ENCODE data around the gene CFAP20. TPM values are rescaled to one million over a fixed set of nuclear protein-coding genes. Genes with fewer than 3 reads are reported as not detected.

CFAP20 gene
- total RNA-seq, 4 donors from 2014 or later: 14.8 to 48.3 (median 25.7) TPM

DNA sequence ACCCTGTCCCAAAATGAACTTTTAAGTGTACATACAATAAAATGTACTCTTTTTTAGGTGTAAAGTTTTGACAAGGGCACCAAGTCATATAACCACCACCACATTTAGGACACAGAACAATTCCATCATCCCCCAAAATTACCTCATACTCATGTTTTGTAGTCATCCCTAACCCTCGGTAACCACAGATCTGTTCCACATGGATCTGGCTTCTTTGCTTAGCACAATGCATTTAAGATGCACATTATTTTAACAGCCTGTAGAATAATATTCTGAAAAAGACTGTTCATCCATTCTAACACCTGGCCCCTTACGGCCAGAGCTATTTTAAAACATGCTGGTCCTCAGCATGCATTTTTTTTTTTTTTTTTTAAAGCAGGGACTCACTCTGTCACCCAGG lies 25.2 kb upstream of the CFAP20 start:
- Histone ChIP-seq H3K27me3 (no peaks in the 10 kb centered on the region), H3K36me3 (peaks cover 0 to 32% of the 10 kb centered on the region in 2 donors), H3K4me3 (no peak overlapping the region), H3K9me3 (no peaks in the 10 kb centered on the region), H3K4me1 (no peaks in the 10 kb centered on the region), H3K27ac (no peak overlapping the region)
- ATAC-seq: no peak
- TF ChIP-seq POLR2A (IDR thresholded peaks at IDR 0.05) (no peak), EP300 (IDR thresholded peaks at IDR 0.05) (no peak), POLR2AphosphoS5 (IDR thresholded peaks at IDR 0.05) (no peak)
- TF ChIP-seq, protein P1, sequence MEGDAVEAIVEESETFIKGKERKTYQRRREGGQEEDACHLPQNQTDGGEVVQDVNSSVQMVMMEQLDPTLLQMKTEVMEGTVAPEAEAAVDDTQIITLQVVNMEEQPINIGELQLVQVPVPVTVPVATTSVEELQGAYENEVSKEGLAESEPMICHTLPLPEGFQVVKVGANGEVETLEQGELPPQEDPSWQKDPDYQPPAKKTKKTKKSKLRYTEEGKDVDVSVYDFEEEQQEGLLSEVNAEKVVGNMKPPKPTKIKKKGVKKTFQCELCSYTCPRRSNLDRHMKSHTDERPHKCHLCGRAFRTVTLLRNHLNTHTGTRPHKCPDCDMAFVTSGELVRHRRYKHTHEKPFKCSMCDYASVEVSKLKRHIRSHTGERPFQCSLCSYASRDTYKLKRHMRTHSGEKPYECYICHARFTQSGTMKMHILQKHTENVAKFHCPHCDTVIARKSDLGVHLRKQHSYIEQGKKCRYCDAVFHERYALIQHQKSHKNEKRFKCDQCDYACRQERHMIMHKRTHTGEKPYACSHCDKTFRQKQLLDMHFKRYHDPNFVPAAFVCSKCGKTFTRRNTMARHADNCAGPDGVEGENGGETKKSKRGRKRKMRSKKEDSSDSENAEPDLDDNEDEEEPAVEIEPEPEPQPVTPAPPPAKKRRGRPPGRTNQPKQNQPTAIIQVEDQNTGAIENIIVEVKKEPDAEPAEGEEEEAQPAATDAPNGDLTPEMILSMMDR (IDR thresholded peaks at IDR 0.05): no peak
- WGBS, 2 donors (ENCODE audit: low coverage in 1 of 2): 66 to 78% methylated on average over 2 of the region's 2 CpGs

DNA sequence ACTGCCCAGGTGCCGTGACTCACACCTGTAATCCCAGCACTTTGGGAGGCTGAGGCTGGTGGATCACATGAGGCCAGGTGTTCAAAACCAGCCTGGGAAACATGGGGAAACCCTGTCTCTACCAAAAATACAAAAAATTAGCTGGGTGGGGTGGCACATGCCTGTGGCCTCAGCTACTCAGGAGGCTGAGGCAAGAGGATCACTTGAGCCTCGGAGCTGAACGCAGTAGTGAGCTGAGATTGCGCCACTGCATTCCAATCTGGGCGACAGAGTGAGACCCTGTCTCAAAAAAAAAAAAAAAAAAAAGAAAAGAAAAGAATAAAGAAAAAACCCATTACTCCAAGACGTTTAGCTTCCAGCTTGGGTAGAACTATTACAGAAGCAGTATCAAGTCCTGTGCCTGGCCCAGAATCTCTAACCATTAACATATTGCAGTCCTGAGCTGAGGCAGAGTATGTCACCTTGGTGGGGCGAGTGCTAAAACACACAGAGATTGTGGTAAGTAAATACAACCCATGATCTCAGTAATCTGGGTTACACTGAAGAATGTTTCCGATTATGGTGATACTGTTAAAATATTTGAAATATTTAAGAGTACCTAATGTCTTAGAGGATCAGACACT lies 23.2 kb upstream of the CFAP20 start:
- 78 to 84% methylated on average over 3 to 8 of the region's 8 CpGs for WGBS, 2 donors (ENCODE audit: low coverage in 1 of 2)
- H3K36me3 ChIP-seq: peaks cover 0 to 12% of the 10 kb centered on the region in 2 donors
- TF ChIP-seq EP300 (IDR thresholded peaks at IDR 0.05): no peak
- TF ChIP-seq, protein P1 (IDR thresholded peaks at IDR 0.05): no peak
- no peaks in the 10 kb centered on the region for H3K4me1 ChIP-seq
- H3K9me3 ChIP-seq: no peaks in the 10 kb centered on the region
- H3K4me3 ChIP-seq: no peak overlapping the region
- H3K27ac ChIP-seq: no peak overlapping the region
- ATAC-seq: no peak
- H3K27me3 ChIP-seq: no peaks in the 10 kb centered on the region

DNA sequence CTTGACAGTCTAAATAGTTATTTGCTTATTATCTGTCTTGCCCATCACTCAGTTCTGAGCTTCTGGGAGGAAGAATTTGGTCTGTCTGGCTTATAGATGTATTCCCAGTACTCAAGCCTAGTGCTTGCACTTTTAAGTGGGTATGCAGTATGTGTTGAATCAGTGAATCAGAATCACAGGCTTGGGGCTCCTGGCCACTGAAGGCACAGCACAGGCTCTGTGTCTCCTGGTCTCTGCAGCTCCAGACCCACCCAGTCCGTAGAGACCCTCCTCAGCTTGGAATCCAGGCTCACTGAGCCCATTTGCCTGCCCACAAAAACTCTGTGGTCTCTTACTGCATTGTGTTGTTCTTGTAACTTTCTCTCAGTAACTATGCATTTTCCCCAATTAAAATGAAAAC lies 19.3 kb upstream of the CFAP20 start:
- Histone ChIP-seq H3K36me3 (no peaks in the 10 kb centered on the region), H3K4me1 (no peaks in the 10 kb centered on the region), H3K27me3 (no peaks in the 10 kb centered on the region), H3K4me3 (no peak overlapping the region), H3K9me3 (no peaks in the 10 kb centered on the region), H3K27ac (no peak overlapping the region)
- ATAC-seq: no peak
- TF ChIP-seq POLR2A (IDR thresholded peaks at IDR 0.05): no peak
- no peak for TF ChIP-seq POLR2AphosphoS5 (IDR thresholded peaks at IDR 0.05)
- no peak for TF ChIP-seq EP300 (IDR thresholded peaks at IDR 0.05)
- TF ChIP-seq, protein P1 (IDR thresholded peaks at IDR 0.05): no peak
- WGBS, 2 donors (ENCODE audit: low coverage in 1 of 2): 63 to 100% methylated on average over 1 of the region's 1 CpG

DNA sequence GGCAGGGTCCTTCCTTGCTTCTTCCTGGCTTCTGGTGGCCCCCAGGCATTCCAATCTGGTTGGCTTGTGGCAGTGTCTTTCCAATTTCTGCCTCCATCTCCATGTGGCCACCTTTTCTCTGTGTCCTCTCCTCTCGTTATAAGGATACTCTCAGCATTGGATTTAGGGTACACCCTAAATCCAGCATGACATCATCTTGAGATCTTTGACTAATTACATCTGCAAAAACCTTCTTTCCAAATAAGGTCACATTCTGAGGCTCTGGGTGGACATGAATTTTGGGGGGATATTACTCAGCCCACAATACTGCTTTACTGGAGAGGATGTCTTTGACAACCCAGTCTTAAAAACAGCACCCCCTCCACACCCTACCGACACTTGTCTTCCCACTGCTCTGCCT lies 18.9 kb upstream of the CFAP20 start:
- H3K9me3 ChIP-seq: no peaks in the 10 kb centered on the region
- 70 to 100% methylated on average over 1 to 2 of the region's 2 CpGs for WGBS, 2 donors (ENCODE audit: low coverage in 1 of 2)
- H3K4me3 ChIP-seq: no peak overlapping the region
- no peak overlapping the region for H3K27ac ChIP-seq
- H3K4me1 ChIP-seq: no peaks in the 10 kb centered on the region
- TF ChIP-seq POLR2AphosphoS5 (IDR thresholded peaks at IDR 0.05): no peak
- no peak for TF ChIP-seq EP300 (IDR thresholded peaks at IDR 0.05)
- TF ChIP-seq, protein P1 (IDR thresholded peaks at IDR 0.05): no peak
- TF ChIP-seq POLR2A (IDR thresholded peaks at IDR 0.05): no peak
- no peaks in the 10 kb centered on the region for H3K27me3 ChIP-seq
- H3K36me3 ChIP-seq: no peaks in the 10 kb centered on the region
- ATAC-seq: no peak

DNA sequence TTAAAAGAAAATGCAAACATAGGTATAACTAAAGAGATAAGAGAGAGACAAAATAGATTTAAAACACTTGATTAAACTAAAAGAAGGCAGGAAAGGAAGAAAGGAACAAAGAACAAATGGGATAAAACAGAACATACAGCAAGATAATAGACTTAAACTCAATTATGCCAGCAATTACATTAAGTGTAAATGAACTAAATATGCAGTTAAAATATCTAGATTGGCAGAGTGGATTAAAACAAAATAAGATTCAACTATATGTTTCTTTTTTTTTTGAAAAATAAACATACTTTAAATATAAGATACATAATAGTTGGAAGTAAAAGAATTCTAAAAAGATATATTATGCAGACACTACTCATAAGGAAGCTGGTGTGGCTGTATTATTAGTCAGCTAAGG lies 9.7 kb upstream of the CFAP20 start:
- no peak overlapping the region for H3K27ac ChIP-seq
- no peak overlapping the region for H3K4me3 ChIP-seq
- no peaks in the 10 kb centered on the region for H3K4me1 ChIP-seq
- TF ChIP-seq EP300 (IDR thresholded peaks at IDR 0.05) (no peak), POLR2A (IDR thresholded peaks at IDR 0.05) (no peak)
- TF ChIP-seq, protein P1 (IDR thresholded peaks at IDR 0.05): no peak
- H3K27me3 ChIP-seq: no peaks in the 10 kb centered on the region
- no peak for ATAC-seq
- no peaks in the 10 kb centered on the region for H3K36me3 ChIP-seq
- H3K9me3 ChIP-seq: peaks cover 0 to 19% (median 0%) of the 10 kb centered on the region in 3 donors
